Measurements from ENCODE around the gene DMBT1.

- no peak for TF ChIP-seq POLR2A (IDR thresholded peaks at IDR 0.05)
- TF ChIP-seq CTCF (IDR thresholded peaks at IDR 0.05), result no peak
- TF ChIP-seq POLR2AphosphoS5 (IDR thresholded peaks at IDR 0.05; ENCODE audit: insufficient read depth in 1 of 2, low read depth in 1 of 2), result no peak
These were observed 112.1 kb downstream of the DMBT1 start for GRCh38 chr10:122672655-122673054.
